GM13976 (cell line): ENCODE results near the gene VSIR.
A peak's percentile ranks its signal among the peaks of the same experiment; 100 is the strongest.

Source experiments
- DNase-seq: peaks from one replicate; pipeline ENCODE4 v3.0.0; 2012; ENCODE audit warnings: low spot score
- in situ Hi-C: fragments of 300-500 bp; cut with MboI; formaldehyde crosslinking; loops from one replicate; pipeline ENCODE4 v1.12.0; 2022; ENCODE audit warnings: low sequenced_read_pairs, mixed read lengths, inconsistent platforms; ENCODE audit not compliant: unreplicated experiment
- TF ChIP-seq, protein P1 (sequence below): IDR thresholded peaks from 2 replicates; pipeline ENCODE4 v1.5.1; 2012; ENCODE audit warnings: borderline replicate concordance, mild to moderate bottlenecking; ENCODE audit not compliant: insufficient read depth; ENCODE audit errors: extremely low read depth, missing control alignments, control extremely low read depth

VSIR gene

GRCh38 chr10:71812016-71812912 lies 38.9 kb upstream of the VSIR start:
- DNase-seq: peak; percentile 92
- TF ChIP-seq, protein P1, sequence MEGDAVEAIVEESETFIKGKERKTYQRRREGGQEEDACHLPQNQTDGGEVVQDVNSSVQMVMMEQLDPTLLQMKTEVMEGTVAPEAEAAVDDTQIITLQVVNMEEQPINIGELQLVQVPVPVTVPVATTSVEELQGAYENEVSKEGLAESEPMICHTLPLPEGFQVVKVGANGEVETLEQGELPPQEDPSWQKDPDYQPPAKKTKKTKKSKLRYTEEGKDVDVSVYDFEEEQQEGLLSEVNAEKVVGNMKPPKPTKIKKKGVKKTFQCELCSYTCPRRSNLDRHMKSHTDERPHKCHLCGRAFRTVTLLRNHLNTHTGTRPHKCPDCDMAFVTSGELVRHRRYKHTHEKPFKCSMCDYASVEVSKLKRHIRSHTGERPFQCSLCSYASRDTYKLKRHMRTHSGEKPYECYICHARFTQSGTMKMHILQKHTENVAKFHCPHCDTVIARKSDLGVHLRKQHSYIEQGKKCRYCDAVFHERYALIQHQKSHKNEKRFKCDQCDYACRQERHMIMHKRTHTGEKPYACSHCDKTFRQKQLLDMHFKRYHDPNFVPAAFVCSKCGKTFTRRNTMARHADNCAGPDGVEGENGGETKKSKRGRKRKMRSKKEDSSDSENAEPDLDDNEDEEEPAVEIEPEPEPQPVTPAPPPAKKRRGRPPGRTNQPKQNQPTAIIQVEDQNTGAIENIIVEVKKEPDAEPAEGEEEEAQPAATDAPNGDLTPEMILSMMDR: peak; percentile 69
- in situ Hi-C loops: no loop called here

DNA sequence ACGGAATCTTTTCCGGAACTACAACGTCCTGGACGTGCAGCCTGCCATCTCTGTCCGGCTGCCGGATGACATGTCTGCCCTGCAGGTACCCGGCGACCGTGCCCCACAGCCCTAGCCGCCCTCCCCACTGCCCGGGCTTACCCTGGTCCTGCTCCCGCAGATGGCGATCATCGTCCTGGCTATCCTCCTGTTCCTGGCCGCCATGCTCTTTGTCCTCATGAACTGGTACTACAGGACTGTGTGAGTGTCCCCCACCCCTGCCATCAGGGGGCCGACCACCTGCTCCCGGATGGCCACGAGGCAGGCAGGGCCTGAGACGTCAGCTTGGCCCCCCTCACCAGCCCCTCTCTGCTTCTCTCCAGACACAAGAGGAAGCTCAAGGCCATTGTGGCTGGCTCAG lies 38.0 kb upstream of the VSIR start:
- DNase-seq: no peak
- in situ Hi-C loops: no loop called here
- TF ChIP-seq, protein P1: no peak

GRCh38 chr10:71810048-71810750 lies 36.9 kb upstream of the VSIR start:
- in situ Hi-C loops: no loop called here
- TF ChIP-seq, protein P1: no peak
- no peak for DNase-seq

DNA sequence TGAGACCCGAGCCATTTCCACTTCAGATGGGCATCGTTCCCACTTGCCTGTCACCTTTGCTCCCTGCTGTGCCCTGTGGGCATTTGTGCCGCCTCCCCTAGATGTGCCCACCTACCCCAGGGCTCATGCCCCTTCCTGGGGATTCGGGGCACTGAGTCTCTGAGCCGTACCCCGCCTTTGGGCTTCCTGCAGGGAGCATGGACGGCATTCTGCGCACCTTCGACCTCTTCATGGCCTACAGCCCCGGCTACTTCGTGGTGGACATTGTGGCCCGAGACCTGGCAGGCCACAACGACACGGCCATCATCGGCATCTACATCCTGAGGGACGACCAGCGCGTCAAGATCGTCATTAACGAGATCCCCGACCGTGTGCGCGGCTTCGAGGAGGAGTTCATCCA lies 36.3 kb upstream of the VSIR start:
- in situ Hi-C loops: no loop called here
- DNase-seq: no peak
- TF ChIP-seq, protein P1: no peak

DNA sequence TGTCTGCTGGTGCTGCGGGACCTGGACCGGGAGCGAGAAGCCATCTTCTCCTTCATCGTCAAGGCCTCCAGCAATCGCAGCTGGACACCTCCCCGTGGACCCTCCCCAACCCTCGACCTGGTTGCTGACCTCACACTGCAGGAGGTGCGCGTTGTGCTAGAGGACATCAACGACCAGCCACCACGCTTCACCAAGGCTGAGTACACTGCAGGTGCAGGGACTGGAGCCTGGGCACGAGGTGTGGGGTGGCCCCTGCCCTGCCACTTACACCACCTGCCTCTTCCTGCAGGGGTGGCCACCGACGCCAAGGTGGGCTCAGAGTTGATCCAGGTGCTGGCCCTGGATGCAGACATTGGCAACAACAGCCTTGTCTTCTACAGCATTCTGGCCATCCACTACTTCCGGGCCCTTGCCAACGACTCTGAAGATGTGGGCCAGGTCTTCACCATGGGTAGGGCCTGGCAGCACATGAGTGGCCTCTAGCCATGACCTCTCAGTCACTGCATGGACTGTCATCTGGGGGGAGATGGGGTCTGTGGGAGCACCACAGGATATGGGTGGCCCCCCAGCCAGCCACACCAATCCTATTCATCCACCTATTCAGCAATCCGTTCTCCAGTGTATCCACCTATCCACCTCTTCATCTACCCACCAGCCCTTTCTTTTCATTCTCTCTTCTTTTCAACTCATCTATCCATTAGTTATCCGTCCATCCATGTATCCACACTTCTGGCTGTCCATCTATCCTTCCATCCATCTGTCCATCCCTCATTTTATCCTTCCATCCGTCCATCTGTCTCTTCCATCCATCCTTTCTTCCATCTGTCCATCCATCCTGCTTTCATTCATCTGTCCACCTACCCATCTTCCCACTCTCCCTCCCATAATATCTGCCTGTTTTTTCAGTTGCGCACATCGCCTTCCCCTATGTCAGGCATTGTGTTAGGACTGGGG lies 34.5 kb upstream of the VSIR start:
- TF ChIP-seq, protein P1: no peak
- DNase-seq: no peak
- in situ Hi-C loops: no loop called here
